ENCODE data around the gene ATP11A.
"Not testable (repeated sequence)": the region's sequence is repeated elsewhere in the genome, so short reads cannot be mapped to it uniquely, and the experiment has no call there.

The ATP11A gene

GRCh38 chr13:112861876-112862615 is 172.2 kb downstream of the ATP11A start:
- no peaks in the 10 kb centered on the region for H3K27me3 ChIP-seq (ENCODE audit: control insufficient read depth, insufficient read depth, low read length)
- H3K9me3 ChIP-seq (ENCODE audit: control insufficient read depth, low read depth, low read length), result no peaks in the 10 kb centered on the region
- H3K36me3 ChIP-seq (ENCODE audit: control insufficient read depth, low read depth, low read length), result peaks cover 24% of the 10 kb centered on the region
- H3K4me1 ChIP-seq (ENCODE audit: control insufficient read depth, low read depth, low read length), result no peaks in the 10 kb centered on the region
- H3K9ac ChIP-seq (ENCODE audit: low read length), result no peak overlapping the region
- H3K4me3 ChIP-seq (ENCODE audit: low read length), result no peak overlapping the region
- H3K27ac ChIP-seq (ENCODE audit: low read length), result no peak overlapping the region

DNA sequence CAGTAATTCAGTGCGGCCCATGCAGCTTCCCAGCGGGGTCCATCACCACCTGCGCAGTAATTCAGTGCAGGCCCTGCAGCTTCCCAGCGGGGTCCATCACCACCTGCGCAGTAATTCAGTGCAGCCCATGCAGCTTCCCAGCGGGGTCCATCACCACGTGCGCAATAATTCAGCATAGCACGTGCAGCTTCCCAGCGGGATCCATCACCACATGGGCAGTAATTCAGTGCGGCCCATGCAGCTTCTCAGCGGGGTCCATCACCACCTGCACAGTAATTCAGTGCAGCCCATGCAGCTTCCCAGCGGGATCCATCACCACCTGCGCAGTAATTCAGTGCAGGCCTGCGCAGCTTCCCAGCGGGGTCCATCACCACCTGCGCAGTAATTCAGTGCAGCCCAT is 173.5 kb downstream of the ATP11A start:
- H3K9ac ChIP-seq (ENCODE audit: low read length); H3K4me3 ChIP-seq (ENCODE audit: low read length); H3K9me3 ChIP-seq (ENCODE audit: control insufficient read depth, low read depth, low read length); H3K27ac ChIP-seq (ENCODE audit: low read length); H3K27me3 ChIP-seq (ENCODE audit: control insufficient read depth, insufficient read depth, low read length); H3K4me1 ChIP-seq (ENCODE audit: control insufficient read depth, low read depth, low read length): not testable (repeated sequence)
- H3K36me3 ChIP-seq (ENCODE audit: control insufficient read depth, low read depth, low read length), result peaks cover 17% of the 10 kb centered on the region

GRCh38 chr13:112865478-112865877 is 175.6 kb downstream of the ATP11A start:
- H3K36me3 ChIP-seq (ENCODE audit: control insufficient read depth, low read depth, low read length), result peaks cover 12% of the 10 kb centered on the region
- not testable (repeated sequence) for H3K27ac ChIP-seq (ENCODE audit: low read length)

GRCh38 chr13:112867301-112867711 is 177.5 kb downstream of the ATP11A start:
- H3K27ac ChIP-seq (ENCODE audit: low read length), result no peak overlapping the region
- no peak overlapping the region for H3K9ac ChIP-seq (ENCODE audit: low read length)
- H3K4me3 ChIP-seq (ENCODE audit: low read length), result no peak overlapping the region
- no peaks in the 10 kb centered on the region for H3K27me3 ChIP-seq (ENCODE audit: control insufficient read depth, insufficient read depth, low read length)
- H3K36me3 ChIP-seq (ENCODE audit: control insufficient read depth, low read depth, low read length), result peaks cover 11% of the 10 kb centered on the region
- no peaks in the 10 kb centered on the region for H3K4me1 ChIP-seq (ENCODE audit: control insufficient read depth, low read depth, low read length)
- H3K9me3 ChIP-seq (ENCODE audit: control insufficient read depth, low read depth, low read length), result no peaks in the 10 kb centered on the region

More at GRCh38 chr13:112865478-112865877, 175.6 kb downstream of the ATP11A start:
- not testable (repeated sequence) for H3K9ac ChIP-seq (ENCODE audit: low read length); H3K4me1 ChIP-seq (ENCODE audit: control insufficient read depth, low read depth, low read length); H3K9me3 ChIP-seq (ENCODE audit: control insufficient read depth, low read depth, low read length); H3K4me3 ChIP-seq (ENCODE audit: low read length); H3K27me3 ChIP-seq (ENCODE audit: control insufficient read depth, insufficient read depth, low read length)

DNA sequence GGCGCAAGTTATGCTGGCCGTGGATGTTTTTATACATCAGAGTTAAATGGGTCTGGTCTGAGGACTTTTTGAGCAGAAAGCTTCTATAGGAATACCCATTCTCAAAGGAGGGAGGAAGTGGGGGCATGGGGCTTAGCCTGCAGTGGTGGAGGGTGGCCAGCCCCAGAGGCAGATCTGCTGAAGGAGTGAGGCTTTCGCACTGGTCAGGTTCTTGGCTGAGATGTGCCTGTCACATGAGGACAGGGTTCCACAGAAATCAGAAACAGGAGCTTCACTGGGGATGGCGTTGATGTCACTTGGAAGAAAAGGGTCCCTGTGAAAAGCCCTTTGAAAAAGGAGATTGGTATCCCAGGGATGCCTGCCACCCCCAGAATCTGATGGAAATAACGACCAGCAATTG is 178.5 kb downstream of the ATP11A start:
- Histone ChIP-seq H3K4me3 (ENCODE audit: low read length) (no peak overlapping the region), H3K4me1 (ENCODE audit: control insufficient read depth, low read depth, low read length) (no peaks in the 10 kb centered on the region), H3K27me3 (ENCODE audit: control insufficient read depth, insufficient read depth, low read length) (no peaks in the 10 kb centered on the region), H3K36me3 (ENCODE audit: control insufficient read depth, low read depth, low read length) (peaks cover 11% of the 10 kb centered on the region), H3K27ac (ENCODE audit: low read length) (no peak overlapping the region), H3K9me3 (ENCODE audit: control insufficient read depth, low read depth, low read length) (no peaks in the 10 kb centered on the region), H3K9ac (ENCODE audit: low read length) (no peak overlapping the region)

DNA sequence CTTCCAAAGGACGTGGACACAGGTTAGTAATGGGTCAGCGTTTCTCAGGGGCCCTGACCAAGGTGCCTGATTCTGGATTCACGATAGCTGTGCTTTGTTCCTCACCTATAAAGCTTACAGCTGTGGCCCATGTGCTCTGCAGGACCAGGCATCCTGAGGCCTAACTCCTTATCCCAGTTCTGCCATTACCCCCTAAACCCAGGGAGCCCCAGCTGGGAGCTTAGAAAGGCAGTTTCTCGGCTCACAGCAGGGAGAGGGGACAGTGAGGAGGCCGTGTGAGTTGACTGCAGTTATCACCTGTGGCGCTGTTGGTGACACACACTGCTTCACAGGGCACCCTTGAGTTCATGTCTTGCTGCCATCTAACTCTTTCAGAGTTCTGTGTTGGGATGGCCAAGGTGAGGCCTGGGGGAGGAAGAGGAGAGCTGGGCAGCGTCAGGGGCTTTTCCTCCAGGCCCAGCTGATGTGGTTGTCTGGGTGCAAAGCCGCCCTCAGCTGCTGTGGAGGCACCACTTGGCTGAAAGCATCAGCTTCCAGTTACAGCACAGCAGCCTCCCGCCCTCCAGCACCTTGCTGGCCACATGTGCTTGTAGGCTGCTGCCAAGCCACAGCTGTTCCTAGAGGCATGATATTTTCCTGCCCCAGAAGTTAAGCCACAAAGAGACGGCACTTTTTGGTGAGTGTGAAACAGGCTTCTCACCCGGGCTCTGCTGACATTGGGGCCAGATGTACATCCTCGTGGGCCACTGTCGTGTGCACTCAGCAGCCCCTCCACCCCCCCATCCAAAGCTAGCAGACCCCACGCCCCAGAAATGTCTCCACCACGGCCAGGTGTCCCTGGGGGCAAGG is 179.6 kb downstream of the ATP11A start:
- no peaks in the 10 kb centered on the region for H3K27me3 ChIP-seq (ENCODE audit: control insufficient read depth, insufficient read depth, low read length)
- no peaks in the 10 kb centered on the region for H3K9me3 ChIP-seq (ENCODE audit: control insufficient read depth, low read depth, low read length)
- no peak overlapping the region for H3K4me3 ChIP-seq (ENCODE audit: low read length)
- no peak overlapping the region for H3K9ac ChIP-seq (ENCODE audit: low read length)
- H3K4me1 ChIP-seq (ENCODE audit: control insufficient read depth, low read depth, low read length), result no peaks in the 10 kb centered on the region
- no peak overlapping the region for H3K27ac ChIP-seq (ENCODE audit: low read length)
- peaks cover 11% of the 10 kb centered on the region for H3K36me3 ChIP-seq (ENCODE audit: control insufficient read depth, low read depth, low read length)

DNA sequence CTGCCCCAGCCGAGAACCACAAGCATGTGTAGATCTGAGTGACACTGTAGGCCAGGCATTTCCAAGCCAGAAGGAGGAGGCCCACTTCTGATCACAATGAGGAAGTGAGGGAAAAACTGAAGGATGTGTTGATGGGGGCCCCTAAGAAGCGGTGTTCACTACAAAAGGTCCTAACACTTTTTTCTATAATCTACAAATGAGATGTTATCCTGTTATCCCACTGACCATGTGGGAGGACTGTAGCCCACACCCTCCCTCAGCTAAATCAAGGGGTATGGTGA is 180.2 kb downstream of the ATP11A start:
- Histone ChIP-seq H3K36me3 (ENCODE audit: control insufficient read depth, low read depth, low read length) (peaks cover 11% of the 10 kb centered on the region), H3K27ac (ENCODE audit: low read length) (no peak overlapping the region), H3K9me3 (ENCODE audit: control insufficient read depth, low read depth, low read length) (no peaks in the 10 kb centered on the region), H3K4me3 (ENCODE audit: low read length) (no peak overlapping the region), H3K4me1 (ENCODE audit: control insufficient read depth, low read depth, low read length) (no peaks in the 10 kb centered on the region), H3K27me3 (ENCODE audit: control insufficient read depth, insufficient read depth, low read length) (no peaks in the 10 kb centered on the region), H3K9ac (ENCODE audit: low read length) (no peak overlapping the region)

- no peak overlapping the region for H3K9ac ChIP-seq (ENCODE audit: low read length)
- H3K36me3 ChIP-seq (ENCODE audit: control insufficient read depth, low read depth, low read length), result peaks cover 11% of the 10 kb centered on the region
- H3K4me1 ChIP-seq (ENCODE audit: control insufficient read depth, low read depth, low read length), result no peaks in the 10 kb centered on the region
- H3K9me3 ChIP-seq (ENCODE audit: control insufficient read depth, low read depth, low read length), result no peaks in the 10 kb centered on the region
- H3K27ac ChIP-seq (ENCODE audit: low read length), result no peak overlapping the region
- H3K27me3 ChIP-seq (ENCODE audit: control insufficient read depth, insufficient read depth, low read length), result no peaks in the 10 kb centered on the region
- no peak overlapping the region for H3K4me3 ChIP-seq (ENCODE audit: low read length)
Measured at GRCh38 chr13:112870737-112871287, 181.0 kb downstream of the ATP11A start.

GRCh38 chr13:112871742-112872141 is 181.9 kb downstream of the ATP11A start:
- no peaks in the 10 kb centered on the region for H3K27me3 ChIP-seq (ENCODE audit: control insufficient read depth, insufficient read depth, low read length)
- H3K4me1 ChIP-seq (ENCODE audit: control insufficient read depth, low read depth, low read length), result no peaks in the 10 kb centered on the region
- H3K36me3 ChIP-seq (ENCODE audit: control insufficient read depth, low read depth, low read length), result peaks cover 11% of the 10 kb centered on the region
- no peak overlapping the region for H3K27ac ChIP-seq (ENCODE audit: low read length)
- H3K9ac ChIP-seq (ENCODE audit: low read length), result no peak overlapping the region
- H3K9me3 ChIP-seq (ENCODE audit: control insufficient read depth, low read depth, low read length), result no peaks in the 10 kb centered on the region
- H3K4me3 ChIP-seq (ENCODE audit: low read length), result no peak overlapping the region

DNA sequence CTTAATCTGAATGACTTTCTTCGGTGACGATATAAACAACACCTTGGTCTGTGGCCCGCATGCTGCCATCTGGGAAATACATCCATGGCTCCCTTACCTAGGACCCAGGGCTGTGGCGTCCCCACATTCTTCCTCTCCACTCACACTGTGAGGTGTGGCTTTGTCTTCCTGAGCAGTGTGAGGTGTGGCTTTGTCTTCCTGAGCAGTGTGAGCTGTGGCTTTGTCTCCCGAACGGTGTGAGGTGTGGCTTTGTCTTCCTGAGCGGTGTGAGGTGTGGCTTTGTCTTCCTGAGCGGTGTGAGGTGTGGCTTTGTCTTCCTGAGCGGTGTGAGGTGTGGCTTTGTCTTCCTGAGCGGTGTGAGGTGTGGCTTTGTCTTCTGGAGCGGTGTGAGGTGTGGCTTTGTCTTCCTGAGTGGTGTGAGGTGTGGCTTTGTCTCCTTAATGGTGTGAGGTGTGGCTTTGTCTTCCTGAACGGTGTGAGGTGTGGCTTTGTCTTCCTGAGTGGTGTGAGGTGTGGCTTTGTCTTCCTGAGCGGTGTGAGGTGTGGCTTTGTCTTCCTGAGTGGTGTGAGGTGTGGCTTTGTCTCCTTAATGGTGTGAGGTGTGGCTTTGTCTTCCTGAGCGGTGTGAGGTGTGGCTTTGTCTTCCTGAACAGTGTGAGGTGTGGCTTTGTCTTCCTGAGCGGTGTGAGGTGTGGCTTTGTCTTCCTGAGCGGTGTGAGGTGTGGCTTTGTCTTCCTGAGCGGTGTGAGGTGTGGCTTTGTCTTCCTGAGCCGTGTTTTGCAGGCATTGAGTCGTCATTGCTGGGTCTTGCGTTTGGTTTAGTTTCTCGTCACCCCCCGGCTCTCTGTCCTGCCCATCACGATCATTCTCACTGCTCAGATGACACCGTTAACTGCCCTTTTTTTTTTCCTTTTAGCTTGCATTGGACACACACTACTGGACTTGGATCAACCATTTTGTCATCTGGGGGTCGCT is 183.1 kb downstream of the ATP11A start:
- not testable (repeated sequence) for H3K4me1 ChIP-seq (ENCODE audit: control insufficient read depth, low read depth, low read length); H3K4me3 ChIP-seq (ENCODE audit: low read length); H3K9ac ChIP-seq (ENCODE audit: low read length); H3K27me3 ChIP-seq (ENCODE audit: control insufficient read depth, insufficient read depth, low read length); H3K9me3 ChIP-seq (ENCODE audit: control insufficient read depth, low read depth, low read length); H3K27ac ChIP-seq (ENCODE audit: low read length)
- peaks cover 11% of the 10 kb centered on the region for H3K36me3 ChIP-seq (ENCODE audit: control insufficient read depth, low read depth, low read length)
